Left ventricle myocardium inferior (tissue), 1 donor: Measurements from ENCODE around the gene PRIM2. TPM values are rescaled to one million over a fixed set of nuclear protein-coding genes. Genes with fewer than 3 reads are reported as not detected.
"Not testable (repeated sequence)": the region's sequence is repeated elsewhere in the genome, so short reads cannot be mapped to it uniquely, and the experiment has no call there.

Source experiments
- DNase-seq: peaks from one replicate; pipeline ENCODE4 v3.0.0-alpha.2; 2020
- H3K27ac ChIP-seq: fragments of 200-600 bp; replicated peaks from 2 replicates; pipeline ENCODE4 v1.8.0; 2021
- H3K27me3 ChIP-seq: fragments of 200-600 bp; 2 replicates; pipeline ENCODE4 v1.8.0; 2021; ENCODE audit warnings: low read depth
- H3K36me3 ChIP-seq: fragments of 200-600 bp; 2 replicates; pipeline ENCODE4 v1.8.0; 2021
- H3K4me1 ChIP-seq: fragments of 200-600 bp; 2 replicates; pipeline ENCODE4 v1.8.0; 2021
- H3K4me3 ChIP-seq: fragments of 200-600 bp; 2 replicates; pipeline ENCODE4 v1.8.0; 2021; ENCODE audit warnings: mild to moderate bottlenecking, moderate library complexity
- H3K9me3 ChIP-seq: fragments of 200-600 bp; replicated peaks from 2 replicates; pipeline ENCODE4 v1.8.0; 2021
- CTCF ChIP-seq: fragments of 200-600 bp; IDR thresholded peaks from 2 replicates; pipeline ENCODE4 v1.8.0; 2021; ENCODE audit warnings: antibody characterized with exemption, mild to moderate bottlenecking, borderline replicate concordance
- intact Hi-C: fragments of 100-400 bp; cut with micrococcal nuclease; formaldehyde crosslinking; loops from one replicate; pipeline ENCODE4 v1.11.0; 2022
- total RNA-seq: library from RNA; stranded (reverse); fragmentation: NEBNext Ultra II Directional; extraction: Animal tissue kit (Norgen Biotek cat#: 25700); gene quantifications from one replicate; pipeline ENCODE4 v1.2.1, GENCODE V29; 2021
- donor health status: DM: no; HTN: yes; CAD: no; lungs with severe emphysema.

PRIM2 gene
- total RNA-seq, 1 donor from 2014 or later = 3.2 TPM

- Histone ChIP-seq H3K9me3 (no peaks in the 10 kb centered on the region), H3K36me3 (no peaks in the 10 kb centered on the region), H3K4me1 (no peaks in the 10 kb centered on the region), H3K4me3 (no peak overlapping the region), H3K27me3 (peaks cover 13% of the 10 kb centered on the region), H3K27ac (peak overlapping the region; percentile 72)
- intact Hi-C loops = no loop called here
- no peak for TF ChIP-seq CTCF
- DNase-seq = no peak
Measured at GRCh38 chr6:57305761-57306160, 11.7 kb upstream of the PRIM2 start.

- Histone ChIP-seq H3K4me1 (no peaks in the 10 kb centered on the region), H3K27me3 (peaks cover 13% of the 10 kb centered on the region), H3K27ac (no peak overlapping the region), H3K9me3 (no peaks in the 10 kb centered on the region), H3K4me3 (no peak overlapping the region), H3K36me3 (no peaks in the 10 kb centered on the region)
- DNase-seq = no peak
- no peak for TF ChIP-seq CTCF
- intact Hi-C loops = no loop called here
Measured at GRCh38 chr6:57306273-57306672, 11.2 kb upstream of the PRIM2 start.

GRCh38 chr6:57307850-57308249 lies 9.6 kb upstream of the PRIM2 start:
- Histone ChIP-seq H3K9me3 (no peaks in the 10 kb centered on the region), H3K36me3 (no peaks in the 10 kb centered on the region), H3K27ac (no peak overlapping the region), H3K4me1 (no peaks in the 10 kb centered on the region), H3K27me3 (peaks cover 13% of the 10 kb centered on the region), H3K4me3 (no peak overlapping the region)
- TF ChIP-seq CTCF = no peak
- intact Hi-C loops = no loop called here
- no peak for DNase-seq

GRCh38 chr6:57308755-57309154 lies 8.7 kb upstream of the PRIM2 start:
- DNase-seq, intact Hi-C loops, H3K36me3 ChIP-seq, H3K4me3 ChIP-seq, H3K9me3 ChIP-seq, H3K27ac ChIP-seq, H3K4me1 ChIP-seq: not testable (repeated sequence)
- peaks cover 13% of the 10 kb centered on the region for H3K27me3 ChIP-seq

- DNase-seq, H3K36me3 ChIP-seq, H3K4me3 ChIP-seq, H3K27ac ChIP-seq, intact Hi-C loops, H3K4me1 ChIP-seq, H3K9me3 ChIP-seq: not testable (repeated sequence)
- H3K27me3 ChIP-seq = peaks cover 13% of the 10 kb centered on the region
Measured at GRCh38 chr6:57310095-57310816, 7.2 kb upstream of the PRIM2 start.

GRCh38 chr6:57310817-57311157 lies 6.6 kb upstream of the PRIM2 start:
- Histone ChIP-seq H3K27me3 (peaks cover 13% of the 10 kb centered on the region), H3K27ac (no peak overlapping the region), H3K4me1 (peaks cover 8% of the 10 kb centered on the region), H3K9me3 (no peaks in the 10 kb centered on the region), H3K36me3 (no peaks in the 10 kb centered on the region), H3K4me3 (no peak overlapping the region)
- DNase-seq = no peak
- intact Hi-C loops = no loop called here
- no peak for TF ChIP-seq CTCF

GRCh38 chr6:57311300-57312003 lies 6.0 kb upstream of the PRIM2 start:
- H3K27ac ChIP-seq, H3K36me3 ChIP-seq, H3K27me3 ChIP-seq, H3K4me3 ChIP-seq, DNase-seq, intact Hi-C loops, H3K9me3 ChIP-seq: not testable (repeated sequence)
- peaks cover 13% of the 10 kb centered on the region for H3K4me1 ChIP-seq
